Mucosa of gallbladder (tissue), 1 donor: ENCODE results near the gene ADARB1. TPM values are rescaled to one million over a fixed set of nuclear protein-coding genes. Genes with fewer than 3 reads are reported as not detected.

Experiments used
- DNase-seq: peaks from one replicate; pipeline ENCODE4 v3.0.0-alpha.2; 2020; ENCODE audit warnings: low spot score
- total RNA-seq: library from RNA; stranded (reverse); gene quantifications from one replicate; pipeline ENCODE4 v1.2.1, GENCODE V29; 2021
- donor health status: DM: no; HTN: no; CAD: no.

The ADARB1 gene
- total RNA-seq, 1 donor from 2014 or later: 32.5 TPM

DNA sequence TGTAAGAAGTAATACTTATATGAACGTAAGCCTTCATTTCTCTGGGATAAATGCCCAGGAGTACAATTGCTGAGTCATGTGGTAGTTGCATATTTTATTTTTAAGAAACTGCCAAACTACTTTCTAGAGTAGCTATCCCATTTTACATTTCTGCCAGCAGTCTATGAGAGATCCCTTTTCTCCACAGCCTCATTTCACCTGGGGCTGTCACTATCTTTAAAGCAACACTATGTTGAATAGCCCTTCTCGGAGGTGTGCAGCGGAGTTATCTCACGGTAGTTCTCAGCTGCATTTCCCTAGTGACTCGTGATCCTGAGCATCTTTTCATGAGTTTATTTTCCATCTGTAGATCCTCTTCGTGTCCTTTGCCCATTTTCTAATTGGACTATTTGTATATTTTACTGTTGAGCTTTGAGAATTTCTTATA, 93.4 kb downstream of the ADARB1 start:
- no peak for DNase-seq

DNA sequence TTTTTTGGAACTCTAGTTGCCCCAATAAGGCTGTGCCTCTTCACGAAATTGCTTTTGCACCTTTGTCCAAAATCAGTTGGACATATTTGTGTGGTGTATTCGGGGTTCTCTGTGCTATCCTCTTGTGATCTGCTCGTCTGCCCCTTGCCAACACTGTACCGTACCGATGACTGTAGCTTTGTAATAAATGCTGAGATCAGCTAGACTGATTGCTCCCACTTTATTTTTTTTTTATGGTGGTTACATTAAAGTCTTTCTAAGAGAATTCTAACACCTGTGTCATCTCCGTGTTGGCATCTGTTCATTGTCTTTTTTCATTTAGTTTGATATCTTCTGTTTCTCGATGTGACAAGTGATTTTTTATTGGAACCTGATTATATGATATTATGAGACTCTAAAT, 94.1 kb downstream of the ADARB1 start:
- DNase-seq: no peak

DNA sequence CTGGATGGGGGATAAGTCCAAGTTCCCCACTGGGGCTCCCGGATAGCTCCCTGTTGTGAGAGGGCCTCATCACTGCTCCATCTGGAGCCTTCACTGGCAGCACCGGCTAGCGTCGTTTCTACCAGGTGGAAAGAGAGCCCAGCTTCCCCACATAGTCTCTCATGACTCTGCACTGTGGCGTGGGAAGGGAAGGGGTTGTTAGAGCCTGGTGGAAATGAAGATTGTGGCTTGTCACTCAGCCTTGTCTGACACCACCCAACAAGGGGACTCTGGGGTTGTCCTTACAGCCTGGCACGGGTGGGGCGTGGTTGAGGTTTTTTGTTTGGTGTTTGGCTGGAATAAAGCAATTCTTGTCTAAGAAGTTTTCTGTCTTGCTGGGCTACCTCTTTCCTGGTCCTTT, 94.6 kb downstream of the ADARB1 start:
- DNase-seq: no peak

DNA sequence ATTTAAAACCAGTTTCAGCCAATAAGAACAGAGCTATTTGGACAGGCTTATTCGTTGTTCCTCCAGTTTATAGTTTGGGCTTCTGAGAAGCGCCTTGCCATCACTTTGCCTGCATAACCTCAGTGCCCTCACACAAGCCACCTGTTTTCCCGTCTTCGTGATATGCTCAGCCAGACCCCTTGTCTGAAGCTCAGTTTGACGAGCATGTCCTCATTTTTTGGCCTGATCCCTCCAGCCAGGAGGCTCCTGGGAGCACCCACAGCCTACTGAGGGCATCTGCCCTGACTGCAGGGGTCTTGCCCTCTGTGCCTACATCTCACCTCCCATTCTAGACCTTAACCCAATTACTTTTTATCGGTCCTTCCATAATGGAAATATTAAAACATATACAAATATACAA, 95.3 kb downstream of the ADARB1 start:
- DNase-seq: no peak

DNA sequence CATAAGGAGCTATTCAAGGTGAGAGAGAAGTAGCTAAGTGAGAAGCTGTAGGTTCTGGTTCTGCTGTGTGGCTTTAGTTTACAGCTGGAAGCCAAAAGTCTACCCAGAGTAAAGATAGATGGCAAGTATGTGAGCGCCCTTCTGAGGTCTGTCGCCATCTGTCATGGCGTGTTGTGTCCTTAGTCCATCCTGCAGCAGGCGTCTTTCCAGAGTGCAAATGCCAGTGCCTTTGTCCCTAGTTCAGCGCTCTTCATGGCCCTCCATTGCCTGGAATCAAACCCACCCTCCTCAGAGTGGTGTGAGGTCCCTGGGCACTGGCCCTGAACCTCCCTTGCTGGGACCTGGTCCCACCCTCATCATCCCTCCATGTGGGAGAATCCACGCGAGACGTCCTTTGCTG, 96.6 kb downstream of the ADARB1 start:
- no peak for DNase-seq

DNA sequence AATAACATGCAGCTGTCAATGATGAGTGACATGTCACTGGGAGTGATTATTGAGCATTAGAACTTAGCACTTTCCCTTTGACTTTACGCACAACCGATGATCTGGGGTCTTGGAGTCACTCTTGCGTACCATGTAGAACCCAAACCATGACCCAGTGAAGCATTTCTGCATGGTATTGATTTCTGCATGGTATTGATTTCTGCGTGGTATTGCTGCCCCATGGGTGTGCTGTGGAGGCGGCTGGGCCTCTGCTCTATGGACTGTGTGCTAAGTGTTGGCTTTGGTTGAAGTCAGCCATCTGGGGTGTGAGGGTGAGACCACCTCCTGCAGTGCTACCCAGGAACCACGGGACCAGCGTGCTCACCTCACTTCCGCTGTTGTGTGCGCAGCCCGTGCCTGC, 98.0 kb downstream of the ADARB1 start:
- no peak for DNase-seq

DNA sequence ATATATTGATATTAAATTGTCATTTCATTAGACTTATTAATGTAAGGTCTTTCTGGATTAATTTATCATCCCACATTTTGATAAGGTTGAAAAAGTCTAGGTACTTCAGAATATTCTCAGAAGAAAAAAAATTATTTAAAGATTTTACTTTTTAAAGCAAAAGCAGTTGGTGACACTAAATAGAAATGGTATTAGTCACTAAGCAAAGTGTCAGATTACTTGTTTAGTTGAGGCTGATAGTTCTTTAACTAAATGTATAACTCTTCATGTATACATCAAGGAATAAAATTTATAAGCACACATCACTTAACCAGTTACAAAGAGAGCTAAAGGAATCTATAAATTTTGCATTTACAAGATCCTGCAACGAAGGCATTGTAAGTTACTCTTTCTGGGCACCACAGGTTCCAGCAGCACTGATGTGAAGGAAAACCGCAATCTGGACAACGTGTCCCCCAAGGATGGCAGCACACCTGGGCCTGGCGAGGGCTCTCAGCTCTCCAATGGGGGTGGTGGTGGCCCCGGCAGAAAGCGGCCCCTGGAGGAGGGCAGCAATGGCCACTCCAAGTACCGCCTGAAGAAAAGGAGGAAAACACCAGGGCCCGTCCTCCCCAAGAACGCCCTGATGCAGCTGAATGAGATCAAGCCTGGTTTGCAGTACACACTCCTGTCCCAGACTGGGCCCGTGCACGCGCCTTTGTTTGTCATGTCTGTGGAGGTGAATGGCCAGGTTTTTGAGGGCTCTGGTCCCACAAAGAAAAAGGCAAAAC, 101.1 kb downstream of the ADARB1 start:
- DNase-seq: no peak

DNA sequence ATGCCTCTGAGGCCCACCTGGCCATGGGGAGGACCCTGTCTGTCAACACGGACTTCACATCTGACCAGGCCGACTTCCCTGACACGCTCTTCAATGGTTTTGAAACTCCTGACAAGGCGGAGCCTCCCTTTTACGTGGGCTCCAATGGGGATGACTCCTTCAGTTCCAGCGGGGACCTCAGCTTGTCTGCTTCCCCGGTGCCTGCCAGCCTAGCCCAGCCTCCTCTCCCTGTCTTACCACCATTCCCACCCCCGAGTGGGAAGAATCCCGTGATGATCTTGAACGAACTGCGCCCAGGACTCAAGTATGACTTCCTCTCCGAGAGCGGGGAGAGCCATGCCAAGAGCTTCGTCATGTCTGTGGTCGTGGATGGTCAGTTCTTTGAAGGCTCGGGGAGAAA, 101.8 kb downstream of the ADARB1 start:
- no peak for DNase-seq

DNA sequence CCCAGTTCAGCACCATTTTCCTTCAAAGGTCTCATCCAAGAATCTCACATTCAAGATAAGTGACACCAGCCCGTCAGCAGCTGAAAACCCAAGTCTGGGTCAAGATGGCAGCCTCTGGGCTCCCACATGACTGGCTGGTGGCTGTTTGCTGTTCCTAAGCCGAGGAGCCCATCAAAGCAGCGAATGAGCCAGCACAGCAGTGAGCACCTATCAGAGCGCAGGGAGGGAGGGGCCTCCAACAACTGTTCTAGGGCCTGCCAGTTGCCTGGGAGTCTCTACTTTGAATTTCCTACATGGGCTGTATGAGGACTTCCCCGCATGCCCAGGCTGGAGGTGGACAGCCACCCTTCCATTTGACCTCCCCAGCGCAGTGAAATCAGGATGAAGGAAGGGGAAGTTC, 102.7 kb downstream of the ADARB1 start:
- no peak for DNase-seq

DNA sequence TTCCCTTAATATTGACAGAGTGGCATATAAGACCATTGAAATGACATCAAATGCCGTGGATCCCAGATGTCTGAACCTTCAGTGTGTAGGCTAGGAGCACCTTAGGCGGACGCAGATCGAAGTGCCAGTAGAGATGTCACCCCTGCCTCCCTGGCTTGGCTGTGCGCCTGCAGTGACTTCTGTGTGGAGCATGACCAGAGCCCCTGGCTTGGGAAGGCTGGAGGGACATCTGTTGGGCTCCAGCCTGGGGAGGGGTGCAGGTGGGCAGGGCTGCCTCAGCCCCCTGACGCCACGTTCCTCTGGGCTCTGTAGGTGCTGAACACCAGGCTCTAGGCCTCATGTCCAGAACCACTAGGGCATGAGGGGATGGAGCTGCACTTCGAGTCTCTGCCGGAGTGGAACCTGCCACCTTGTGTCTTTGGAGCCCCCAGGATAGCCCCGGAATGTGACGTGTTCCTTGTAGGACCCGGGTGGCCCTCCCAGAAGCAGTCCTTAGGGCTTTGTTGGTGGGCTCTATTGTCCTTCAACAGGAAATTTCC, 103.8 kb downstream of the ADARB1 start:
- DNase-seq: no peak

DNA sequence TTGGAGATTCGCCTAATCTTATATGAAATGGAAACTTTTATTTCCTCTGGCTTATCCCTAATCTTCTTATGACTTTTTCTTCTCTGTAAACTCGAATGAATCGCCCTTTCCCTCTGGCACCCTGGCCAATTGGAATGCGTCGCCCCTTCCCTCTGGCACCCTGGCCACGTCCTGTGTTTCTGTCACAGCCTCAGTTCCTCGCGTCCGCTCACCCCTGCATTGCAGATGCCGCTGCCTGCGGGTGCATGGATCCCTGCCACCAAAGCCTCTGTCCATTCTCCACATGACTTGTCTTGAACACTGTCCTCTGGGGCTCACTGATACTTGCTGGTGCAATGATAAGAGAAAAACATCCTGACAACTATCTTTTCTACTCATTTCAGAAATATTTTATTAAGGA, 104.6 kb downstream of the ADARB1 start:
- no peak for DNase-seq

DNA sequence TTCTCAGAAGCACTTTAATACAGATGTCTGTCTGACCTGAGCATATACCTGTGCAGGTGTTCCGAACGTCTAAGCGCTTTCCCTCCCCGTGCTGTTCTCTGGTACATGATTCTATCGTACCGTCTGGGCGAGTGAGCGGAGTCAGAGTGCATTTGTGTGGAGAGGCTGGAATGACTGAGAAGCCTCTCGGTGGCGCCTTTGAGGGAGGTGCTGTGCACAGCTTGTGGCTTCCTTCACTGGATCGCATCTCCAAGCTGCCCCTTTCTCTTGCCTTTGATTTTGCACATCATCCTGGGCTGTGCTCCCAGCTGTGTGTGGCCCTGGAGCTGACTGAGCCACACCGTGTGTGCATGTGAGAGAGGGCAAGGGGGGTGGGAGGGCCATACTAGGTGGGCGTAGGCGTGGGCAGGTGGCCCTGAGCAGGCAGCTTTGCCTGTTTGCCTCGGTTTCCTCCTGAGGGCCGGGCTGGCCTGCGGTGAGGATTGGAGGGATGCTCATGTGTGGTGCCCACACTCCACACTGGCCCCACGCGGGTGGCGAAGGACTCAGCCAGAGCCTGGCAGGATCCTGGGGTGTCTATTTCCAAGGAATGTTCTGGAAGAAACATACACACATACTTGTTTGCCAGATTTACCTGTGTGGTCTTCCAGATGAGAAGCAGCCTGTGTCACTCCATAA, 105.3 kb downstream of the ADARB1 start:
- no peak for DNase-seq

DNA sequence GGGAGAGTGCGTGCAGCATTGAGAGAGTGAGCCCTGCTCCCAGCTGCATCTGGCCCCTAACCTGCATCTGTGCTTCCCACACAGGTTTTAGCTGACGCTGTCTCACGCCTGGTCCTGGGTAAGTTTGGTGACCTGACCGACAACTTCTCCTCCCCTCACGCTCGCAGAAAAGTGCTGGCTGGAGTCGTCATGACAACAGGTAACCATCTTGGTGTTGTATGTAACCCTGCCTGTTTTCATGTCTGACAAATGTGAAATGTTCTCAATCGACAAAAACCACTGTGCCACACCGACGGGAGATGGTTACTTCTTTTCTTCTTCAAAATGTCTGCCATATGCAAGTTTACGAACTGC, 105.8 kb downstream of the ADARB1 start:
- DNase-seq: no peak

DNA sequence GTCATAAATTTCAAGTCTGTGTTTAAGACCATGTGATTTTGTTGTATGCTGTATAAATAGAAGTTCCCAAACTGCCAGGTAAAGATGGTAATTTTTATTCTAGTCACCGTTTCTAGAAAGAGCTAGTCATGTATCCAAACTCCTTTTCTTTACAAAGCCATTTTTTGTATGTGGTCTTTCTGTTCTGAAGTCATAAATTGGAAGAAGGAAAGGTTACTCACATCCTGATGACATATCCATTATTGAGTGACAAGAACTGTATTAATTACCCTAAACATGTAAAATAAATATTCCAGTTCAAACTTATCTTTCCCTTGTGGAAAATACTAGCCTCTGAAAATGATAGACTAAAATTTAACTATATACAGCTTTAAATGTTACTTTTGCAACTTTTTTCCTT, 108.6 kb downstream of the ADARB1 start:
- no peak for DNase-seq

DNA sequence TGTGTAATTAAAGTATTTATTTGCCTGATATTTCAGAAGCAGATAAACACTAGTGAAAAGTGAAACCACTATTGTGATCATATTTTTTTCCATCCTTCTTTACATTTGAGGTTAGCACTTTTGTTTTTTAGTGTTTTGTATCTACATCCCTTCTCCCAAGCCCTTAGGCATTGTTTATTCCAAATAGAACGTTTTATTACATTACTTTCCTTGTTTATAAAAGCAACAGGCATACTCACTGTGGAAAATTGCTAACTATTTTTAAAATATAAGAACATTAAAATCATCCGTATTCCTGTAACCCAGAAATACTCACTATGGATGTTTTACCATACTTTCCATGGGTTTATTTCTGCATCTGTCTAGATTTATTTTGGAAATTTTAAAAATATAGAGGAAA, 109.5 kb downstream of the ADARB1 start:
- DNase-seq: no peak

DNA sequence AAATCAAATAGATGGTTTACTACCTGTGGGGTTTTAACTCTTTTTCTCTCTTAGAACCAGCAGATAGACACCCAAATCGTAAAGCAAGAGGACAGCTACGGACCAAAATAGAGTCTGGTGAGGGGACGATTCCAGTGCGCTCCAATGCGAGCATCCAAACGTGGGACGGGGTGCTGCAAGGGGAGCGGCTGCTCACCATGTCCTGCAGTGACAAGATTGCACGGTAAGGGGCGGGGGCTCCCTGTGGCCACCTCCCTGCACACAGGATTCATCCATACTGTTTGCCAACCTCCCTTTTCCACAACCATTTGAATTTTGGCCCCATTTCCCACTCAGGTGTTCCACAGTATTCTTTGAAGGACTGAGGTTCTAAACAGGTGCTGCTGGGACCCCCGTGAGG, 110.5 kb downstream of the ADARB1 start:
- no peak for DNase-seq

DNA sequence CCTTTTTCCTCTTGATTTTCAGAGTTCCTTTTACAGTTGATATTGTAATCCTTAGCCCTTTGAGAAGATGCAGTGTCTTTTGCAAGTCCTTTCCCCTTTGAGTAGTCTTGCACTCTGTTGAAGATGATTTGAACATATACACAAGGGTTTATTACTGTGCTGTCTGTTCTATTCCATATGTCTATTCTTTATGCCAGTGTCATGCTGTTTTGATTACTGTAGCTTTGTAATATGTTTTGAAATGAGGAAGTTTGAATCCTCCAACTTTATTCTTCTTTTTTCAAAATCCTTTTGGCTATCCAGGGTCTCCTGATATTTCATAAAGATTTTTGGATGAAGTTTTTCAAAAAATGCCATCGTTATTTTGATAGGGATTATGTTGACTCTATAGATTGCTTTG, 112.3 kb downstream of the ADARB1 start:
- no peak for DNase-seq

DNA sequence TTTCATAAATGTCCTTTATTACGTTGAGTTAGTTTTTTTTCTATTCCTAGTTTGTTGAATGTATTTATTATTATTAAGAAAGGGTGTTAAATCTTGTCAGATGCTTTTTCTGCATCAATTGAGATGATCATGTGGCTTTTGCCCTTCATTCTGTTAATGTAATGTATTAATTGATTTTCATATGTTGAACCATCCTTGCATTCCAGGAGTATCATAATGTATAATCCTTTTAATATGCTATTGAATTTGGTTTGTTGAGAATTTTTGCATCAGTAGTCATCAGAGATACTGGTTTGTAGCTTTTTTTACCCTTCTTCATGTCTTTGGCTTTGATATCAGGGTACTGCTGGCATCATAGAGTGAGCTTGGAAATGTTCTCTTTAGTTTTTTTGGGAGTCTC, 113.3 kb downstream of the ADARB1 start:
- DNase-seq: no peak

DNA sequence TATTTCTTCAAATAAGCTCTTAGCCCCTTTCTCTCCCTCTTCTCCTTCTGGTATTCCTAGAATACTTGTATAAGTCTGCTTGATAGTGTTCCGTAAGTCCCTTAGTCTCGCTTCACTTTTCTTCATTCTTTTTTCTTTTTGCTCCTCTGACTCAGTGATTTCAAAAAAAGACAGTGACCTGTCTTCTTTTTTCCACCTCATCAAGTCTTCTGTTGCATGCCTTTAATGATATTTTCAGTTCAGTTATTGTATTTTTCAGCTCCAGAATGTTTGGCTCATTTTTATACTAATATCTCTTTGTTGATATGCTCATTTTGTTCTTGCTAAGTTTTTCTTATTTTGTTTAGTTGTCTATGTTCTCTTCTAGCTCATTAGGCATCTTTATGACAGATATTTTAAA, 115.6 kb downstream of the ADARB1 start:
- DNase-seq: no peak

DNA sequence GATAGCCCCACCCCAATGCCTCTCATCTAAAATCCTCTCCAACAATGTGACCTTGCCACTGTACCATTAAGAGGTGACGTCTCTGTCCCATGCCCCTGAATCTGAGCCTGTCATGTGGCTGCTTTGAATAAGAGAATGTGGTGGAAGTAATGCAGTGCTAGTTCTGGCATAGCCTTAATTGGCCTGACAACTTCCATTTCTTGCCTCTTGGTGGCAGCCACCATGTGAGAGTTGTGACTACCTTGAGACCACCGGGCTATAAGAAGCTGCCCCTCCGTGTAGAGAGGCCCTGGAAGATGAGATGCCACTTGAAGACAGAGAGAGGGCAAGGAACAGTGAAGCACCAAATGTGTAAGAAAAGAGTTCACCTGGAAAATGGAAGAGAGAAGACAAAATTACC, 118.0 kb downstream of the ADARB1 start:
- no peak for DNase-seq

DNA sequence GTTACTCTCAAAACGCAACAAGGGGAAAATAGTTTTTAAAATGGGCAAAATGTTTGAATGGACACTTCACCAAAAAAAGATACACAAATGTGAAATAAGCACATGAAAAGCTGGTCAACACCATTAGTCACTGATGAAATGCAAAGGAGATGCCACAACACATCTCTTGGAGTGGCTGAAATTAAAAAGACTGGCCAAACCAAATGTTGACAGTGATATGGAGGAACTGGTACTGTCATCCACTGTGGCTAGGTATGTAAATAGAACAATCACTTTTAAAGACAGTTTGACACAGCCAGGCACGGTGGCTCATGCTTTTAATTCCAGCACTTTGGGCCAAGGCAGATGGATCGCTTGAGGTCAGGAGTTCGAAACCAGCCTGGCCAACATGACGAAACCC, 122.2 kb downstream of the ADARB1 start:
- DNase-seq: no peak

DNA sequence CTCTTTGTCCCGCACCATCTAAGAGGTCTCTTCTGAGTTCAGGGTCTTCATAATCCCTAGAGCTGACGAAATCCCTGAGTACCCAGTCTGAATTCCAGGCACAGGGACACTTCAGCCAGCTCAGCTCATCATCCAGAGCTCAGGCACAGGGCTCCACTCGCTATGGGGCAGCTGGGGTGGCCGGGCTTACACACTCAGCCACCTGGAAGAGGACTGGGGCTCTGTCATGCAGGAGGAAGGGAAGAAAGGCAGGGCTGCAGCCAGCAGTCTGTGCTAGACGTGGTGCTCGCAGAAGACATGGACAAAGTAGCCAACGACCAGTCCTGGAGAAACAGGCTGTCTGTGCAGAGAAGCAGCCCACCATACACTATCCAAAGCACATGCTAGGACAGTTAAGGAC, 124.8 kb downstream of the ADARB1 start:
- no peak for DNase-seq

DNA sequence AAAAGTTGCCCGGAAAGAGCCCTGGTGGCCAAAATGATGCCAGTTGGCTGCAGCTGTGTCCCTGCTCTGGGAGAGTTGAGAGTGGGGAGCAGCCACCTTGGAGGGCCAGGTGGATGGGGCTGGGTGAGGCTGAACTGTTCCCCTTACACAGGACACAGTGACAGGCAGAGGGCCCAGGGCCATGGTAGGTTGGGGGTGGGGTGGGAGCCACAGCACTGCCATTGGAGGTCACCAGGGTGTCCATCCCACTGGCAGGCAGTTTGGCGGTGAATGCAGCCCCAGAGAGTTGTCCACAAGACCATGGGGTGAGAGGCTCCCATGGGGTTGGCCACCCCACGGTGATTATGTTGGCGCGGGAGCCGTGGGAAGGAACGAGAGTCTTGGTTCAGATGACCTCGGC, 125.7 kb downstream of the ADARB1 start:
- DNase-seq: no peak
